GM18867 (cell line): Measurements from ENCODE around the gene GJB6.

Experiments
- ATAC-seq: cut with Tn5 transposase; IDR thresholded peaks from one replicate; pipeline ENCODE4 v1.9.1; 2021; ENCODE audit warnings: mild to moderate bottlenecking, moderate library complexity; ENCODE audit not compliant: unreplicated experiment

GJB6 gene

DNA sequence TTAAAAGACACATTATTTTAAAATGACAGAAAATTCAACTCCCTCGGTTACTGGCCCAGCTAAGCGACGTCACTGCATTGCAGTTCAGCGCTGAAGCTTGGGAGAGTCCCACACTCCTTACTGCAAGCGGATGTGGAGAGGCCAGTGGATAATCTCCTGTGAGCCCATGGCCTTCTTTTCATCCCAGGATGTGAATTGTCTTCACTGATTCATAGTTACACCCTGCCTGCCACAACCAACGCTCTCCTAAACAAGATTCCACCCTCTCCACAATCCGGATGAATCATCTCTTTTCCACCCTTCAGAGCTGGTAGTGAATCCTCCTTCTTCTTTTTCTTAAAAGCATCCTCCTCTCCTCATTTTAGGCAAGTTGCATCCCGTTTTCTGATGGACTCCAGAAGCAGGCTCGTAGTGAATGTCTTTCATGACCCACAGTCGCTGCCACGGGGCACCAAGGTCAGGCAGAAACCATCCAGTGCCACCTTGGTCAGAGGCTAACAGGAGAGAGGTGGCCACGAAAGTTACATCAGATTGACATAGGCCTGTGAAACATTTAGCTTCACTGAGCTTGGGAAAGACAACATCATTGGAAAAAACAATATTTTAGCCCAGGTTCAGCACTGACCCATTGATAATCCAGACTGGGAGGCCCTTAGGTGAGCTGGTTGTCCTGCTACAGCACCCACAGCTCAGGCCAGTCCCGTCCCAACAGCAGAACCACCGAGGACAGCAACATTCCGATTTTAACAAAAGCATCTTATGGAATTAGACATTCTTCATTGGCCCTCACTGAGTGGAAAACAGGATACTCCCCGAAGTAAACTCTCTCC, 41.4 kb downstream of the GJB6 start:
- ATAC-seq, result no peak

- ATAC-seq, result no peak
Measured at GRCh38 chr13:20190076-20190475, 42.0 kb downstream of the GJB6 start.

- ATAC-seq, result no peak
Measured at GRCh38 chr13:20188667-20189553, 43.2 kb downstream of the GJB6 start.

DNA sequence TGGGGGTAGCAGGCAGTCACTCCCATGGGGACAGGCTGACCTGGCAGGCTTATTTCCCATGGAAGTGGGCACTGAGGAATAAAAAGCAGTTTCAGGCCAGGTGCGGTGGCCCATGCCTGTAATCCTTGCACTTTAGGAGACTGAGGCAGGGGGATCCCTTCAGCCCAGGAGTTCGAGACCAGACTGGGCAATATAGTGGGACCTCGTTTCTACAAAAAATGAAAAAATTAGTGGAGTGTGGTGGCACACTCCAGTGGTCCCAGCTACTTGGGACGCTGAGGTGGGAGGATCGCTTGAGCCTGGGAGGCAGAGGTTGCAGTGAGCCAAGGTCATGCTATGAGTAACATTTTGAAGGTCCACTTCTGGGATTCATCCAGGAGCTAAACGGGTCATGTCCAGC, 45.3 kb downstream of the GJB6 start:
- no peak for ATAC-seq

DNA sequence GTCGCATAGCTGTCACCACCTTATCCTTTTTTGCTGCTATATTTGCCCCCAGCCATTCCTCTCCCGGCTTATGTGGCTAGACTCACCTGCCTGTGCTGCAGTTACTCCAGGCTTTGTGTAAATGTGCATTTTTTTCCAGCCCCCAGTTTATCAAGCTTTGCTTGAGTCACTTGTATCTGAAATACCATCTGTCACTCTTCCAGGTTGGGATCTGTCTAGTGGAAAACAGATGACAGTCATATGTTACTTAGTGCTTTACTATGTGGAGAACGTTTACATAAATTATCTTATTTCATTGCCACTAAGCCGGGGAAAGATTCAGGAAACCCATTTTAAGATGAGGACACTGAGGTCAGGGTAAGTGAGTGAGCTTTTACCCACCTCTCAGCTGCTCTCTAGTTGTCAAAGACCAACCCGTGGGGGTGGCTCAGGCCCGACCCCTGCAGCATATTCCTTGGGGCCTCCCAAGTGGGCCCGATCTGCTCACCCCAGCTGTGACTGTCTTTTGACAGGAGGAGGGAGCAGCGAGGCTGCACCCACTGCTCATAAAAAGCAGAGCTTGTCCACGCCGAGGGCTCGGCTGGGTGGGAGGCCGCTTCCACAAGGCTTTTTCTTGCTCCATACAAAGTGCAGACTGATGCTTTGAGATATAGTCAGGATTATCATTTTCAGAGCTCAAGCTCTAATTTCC, 46.6 kb downstream of the GJB6 start:
- ATAC-seq, result no peak

DNA sequence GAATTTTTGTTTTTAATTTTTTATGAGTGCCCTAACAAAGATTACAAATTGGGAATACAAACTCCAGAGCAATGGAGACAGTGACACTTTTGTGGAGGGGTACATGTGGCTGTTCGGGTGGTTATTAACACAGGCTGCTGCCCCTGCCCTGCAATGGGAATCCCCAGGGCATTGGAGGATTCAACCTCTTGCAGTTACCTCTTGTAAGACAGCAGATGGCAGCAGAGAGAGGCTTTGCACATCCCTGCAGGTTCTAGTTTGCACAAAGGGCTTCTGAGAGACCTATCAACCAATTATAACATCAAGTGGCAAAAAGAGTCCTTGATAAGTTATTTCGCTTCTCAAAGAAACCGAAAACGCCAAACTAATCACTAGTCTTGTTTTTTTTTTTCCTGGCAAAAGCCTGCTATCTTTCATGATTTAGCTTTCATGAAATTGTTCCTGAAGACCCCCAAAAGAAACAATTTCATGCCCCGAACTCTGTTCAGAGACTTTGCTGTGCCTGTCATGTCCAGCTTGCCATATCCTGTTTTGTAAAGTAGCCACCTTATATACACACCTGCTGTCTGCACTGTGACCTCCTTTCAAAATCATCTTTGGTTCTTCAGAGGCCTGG, 49.8 kb downstream of the GJB6 start:
- ATAC-seq, result peak; percentile 85

DNA sequence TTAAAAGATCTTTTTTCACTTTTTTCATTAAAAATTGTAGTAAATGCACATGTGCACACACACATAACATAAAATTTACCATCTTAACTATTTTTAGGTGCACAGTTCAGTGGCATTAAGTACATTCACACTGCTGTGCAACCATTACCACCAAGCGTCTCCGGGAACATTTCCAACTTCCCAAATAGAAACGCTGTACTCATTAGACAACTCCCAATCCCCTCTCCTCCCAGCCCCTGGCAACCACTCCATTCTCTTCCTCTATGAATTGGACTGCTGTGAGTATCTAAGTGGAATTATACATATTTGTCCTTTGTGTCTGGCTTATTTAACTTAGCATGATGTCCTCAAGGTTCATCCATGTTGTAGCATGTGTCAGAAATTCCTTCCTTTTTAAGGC, 50.9 kb downstream of the GJB6 start:
- no peak for ATAC-seq

DNA sequence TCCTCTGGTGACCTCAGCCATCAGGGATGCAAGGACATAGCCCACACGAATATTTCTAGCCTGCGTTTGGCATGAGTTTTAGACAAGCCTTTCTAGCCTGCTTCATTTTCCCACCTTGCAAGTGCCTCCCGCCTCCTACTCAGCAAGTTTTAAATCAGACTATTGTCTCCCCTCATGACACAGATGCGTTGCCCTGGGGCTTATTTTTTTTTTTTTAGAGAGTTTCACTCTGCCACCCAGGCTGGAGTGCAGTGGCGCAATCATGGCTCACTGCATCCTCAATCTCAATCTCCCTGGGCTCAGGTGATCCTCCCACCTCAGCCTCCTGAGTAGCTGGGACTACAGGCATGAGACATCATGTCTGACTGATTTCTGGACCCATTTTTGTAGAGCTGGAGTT, 54.0 kb downstream of the GJB6 start:
- no peak for ATAC-seq

- no peak for ATAC-seq
Measured at GRCh38 chr13:20177049-20177831, 54.9 kb downstream of the GJB6 start.

DNA sequence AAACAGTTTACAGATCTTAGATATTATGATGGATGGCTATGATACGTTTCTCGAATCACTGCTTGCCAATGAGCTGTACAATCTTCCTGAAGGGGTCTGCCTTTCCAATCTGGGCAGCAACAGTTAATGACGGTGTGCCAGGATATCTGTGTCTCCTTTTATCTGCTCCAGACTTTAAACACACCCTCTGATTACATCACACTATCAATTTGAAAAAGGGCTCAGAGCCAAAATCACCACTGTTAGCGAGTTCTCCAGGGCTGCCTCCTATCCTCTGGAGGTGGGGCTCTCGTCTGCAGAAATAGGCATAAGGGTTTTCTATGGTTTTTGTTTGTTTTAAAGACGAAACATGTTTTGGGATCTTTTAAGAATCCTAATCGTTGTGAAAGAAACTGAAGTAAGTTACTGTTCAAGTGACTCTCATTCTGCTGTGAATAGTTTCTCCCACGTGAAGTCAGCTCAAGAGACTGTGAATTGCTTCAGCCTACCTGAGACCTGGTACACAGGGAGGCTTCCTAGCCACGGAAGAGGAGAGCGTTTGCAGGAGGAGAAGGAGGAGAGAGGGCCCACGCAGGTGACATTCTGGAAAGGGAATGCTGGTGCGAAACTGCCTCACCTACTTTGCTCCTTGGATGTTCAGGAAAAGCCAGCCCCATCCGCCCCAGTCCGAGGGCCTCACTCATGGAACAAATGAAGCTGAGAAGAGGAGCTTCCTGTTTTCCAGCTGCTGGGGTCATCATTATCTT, 56.0 kb downstream of the GJB6 start:
- ATAC-seq, result no peak

GRCh38 chr13:20175406-20175794, 56.7 kb downstream of the GJB6 start:
- ATAC-seq, result no peak

DNA sequence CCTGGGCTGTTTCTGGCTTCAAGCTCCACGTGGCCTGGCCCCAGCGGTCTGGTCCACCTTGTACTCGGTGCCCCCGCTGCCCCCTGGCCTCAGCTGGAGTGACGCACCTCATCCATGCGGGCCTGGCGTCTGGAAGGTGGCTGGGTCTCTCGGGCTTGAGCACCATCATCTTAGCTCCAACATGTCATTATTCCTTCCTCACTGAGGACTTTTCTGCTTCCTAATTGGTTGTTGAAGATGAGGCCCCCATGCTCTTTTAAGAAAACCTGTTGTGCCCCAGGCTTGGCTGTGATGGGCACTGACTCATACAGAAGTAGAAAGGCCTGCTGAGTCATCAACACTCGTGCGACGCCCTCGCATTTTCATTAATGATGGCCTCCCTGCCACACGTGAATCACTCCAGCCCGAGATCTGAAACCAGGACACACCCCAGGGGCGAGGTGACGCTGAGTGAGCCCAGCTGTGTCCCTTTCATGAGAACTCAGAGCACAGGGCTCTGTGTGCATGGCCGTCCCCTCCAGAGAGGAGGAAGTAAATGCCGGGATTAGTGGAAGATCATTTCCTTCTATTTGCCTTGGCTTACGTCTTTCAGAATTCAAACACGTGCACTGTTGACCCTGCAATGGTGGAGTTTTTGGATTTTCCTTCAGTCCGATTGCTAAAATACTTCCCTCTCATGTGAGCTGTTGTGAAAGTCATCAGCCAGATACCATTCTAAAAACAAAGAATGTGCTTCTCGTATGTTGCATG, 57.3 kb downstream of the GJB6 start:
- ATAC-seq, result peak; percentile 94

DNA sequence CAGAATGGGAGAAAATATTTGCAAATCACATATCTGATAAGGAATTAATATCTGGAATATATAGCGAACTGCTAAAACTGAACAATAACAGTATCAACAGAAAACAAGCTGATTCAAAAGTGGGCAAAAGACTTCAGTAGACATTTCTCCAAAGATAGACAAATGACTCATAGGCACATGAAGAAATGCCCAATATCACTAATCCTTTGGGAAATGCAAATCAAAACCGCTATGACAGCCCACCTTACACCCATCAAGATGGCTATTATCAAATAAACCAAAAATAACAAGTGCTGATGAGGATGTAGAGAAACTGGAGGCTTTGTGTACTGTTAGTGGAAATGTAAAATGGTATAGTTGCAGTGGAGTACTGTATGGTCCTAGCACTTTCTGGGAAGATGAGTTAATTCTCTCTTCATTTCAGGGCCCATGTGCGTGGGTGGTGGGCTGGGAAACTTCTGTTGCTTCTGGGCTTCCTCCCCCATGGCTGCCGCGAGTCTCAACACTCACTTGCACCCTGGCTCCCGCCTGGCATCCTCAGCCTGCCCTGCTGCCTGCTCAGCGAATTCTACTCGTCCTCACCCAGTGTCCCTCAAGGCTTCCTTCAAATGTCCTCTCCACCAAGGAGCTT, 58.9 kb downstream of the GJB6 start:
- no peak for ATAC-seq
